Measurements from ENCODE around the gene ACTN1.

ACTN1 gene

GRCh38 chr14:69013943-69014782 lies 35.1 kb upstream of the ACTN1 start:
- CTCF ChIA-PET: interaction anchor here (1.9 kb wide), 1 partner anchor 10 kb away, joined by 9 read pairs; no protein-coding TSS in a partner anchor
- TF ChIP-seq CTCF (IDR thresholded peaks at IDR 0.05; ENCODE audit: control extremely low read depth, extremely low read depth, low read depth, missing control alignments): no peak
- POLR2A ChIA-PET: no interaction called here
- no peak for DNase-seq (ENCODE audit: extremely low spot score)

GRCh38 chr14:69012256-69012953 lies 33.3 kb upstream of the ACTN1 start:
- ChIA-PET POLR2A (no interaction called here), CTCF (interaction anchor here (1.7 to 1.9 kb wide), 2 partner anchors 10 to 11 kb away, joined by 3 to 9 read pairs; no protein-coding TSS in a partner anchor)
- no peak for DNase-seq (ENCODE audit: extremely low spot score)
- TF ChIP-seq CTCF (IDR thresholded peaks at IDR 0.05; ENCODE audit: control extremely low read depth, extremely low read depth, low read depth, missing control alignments): no peak

- DNase-seq (ENCODE audit: extremely low spot score): no peak
- POLR2A ChIA-PET: no interaction called here
- no peak for TF ChIP-seq CTCF (IDR thresholded peaks at IDR 0.05; ENCODE audit: control extremely low read depth, extremely low read depth, low read depth, missing control alignments)
- CTCF ChIA-PET: interaction anchor here (1.7 kb wide), 1 partner anchor 8 kb away, joined by 3 read pairs; no protein-coding TSS in a partner anchor
Measured at GRCh38 chr14:69010648-69011047, 31.5 kb upstream of the ACTN1 start.

DNA sequence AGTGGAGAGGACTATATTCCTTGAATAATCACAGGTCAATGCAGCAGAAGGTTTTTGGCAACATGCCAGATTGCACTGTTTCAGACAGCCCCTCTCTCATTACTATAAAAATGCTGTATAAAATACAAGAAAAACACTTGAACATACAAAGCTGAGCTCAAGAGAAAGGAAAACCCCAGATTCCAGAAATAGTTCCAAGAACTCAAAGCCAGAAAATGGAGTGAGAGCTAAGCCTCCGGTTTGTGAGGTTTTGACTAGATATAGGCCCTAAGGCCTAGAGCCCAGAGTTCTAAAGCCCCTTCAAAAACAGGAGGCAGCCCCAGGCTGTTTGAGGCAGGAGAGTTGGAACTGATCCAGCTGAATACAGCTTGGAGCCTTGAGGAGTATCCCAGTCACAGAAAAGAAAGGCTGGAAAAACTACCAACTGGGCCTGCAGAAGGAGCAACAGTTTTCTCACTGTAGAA lies 29.4 kb upstream of the ACTN1 start:
- CTCF ChIA-PET: no interaction called here
- TF ChIP-seq CTCF (IDR thresholded peaks at IDR 0.05; ENCODE audit: control extremely low read depth, extremely low read depth, low read depth, missing control alignments): no peak
- no peak for DNase-seq (ENCODE audit: extremely low spot score)
- POLR2A ChIA-PET: no interaction called here

DNA sequence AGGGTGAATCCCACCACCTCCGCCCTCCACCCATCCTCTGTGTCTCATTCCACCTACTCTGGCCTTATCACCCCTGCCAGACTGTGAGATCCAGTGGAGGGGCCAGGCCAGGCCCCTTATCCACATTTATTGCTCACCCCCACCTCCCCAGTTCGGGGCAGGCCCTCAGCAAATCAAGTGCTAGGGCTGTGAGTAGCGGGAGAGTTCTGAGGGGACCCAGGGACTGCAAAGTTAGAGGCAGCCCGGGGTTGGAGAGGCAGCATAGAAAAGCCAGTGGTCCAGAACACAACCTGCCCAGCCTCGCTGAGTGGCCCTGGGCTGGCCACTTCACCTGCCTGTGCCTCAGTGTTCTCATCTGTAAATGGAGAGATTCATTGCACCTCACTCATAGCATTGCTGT lies 27.2 kb upstream of the ACTN1 start:
- DNase-seq (ENCODE audit: extremely low spot score): no peak
- POLR2A ChIA-PET: no interaction called here
- TF ChIP-seq CTCF (IDR thresholded peaks at IDR 0.05; ENCODE audit: control extremely low read depth, extremely low read depth, low read depth, missing control alignments): no peak
- CTCF ChIA-PET: no interaction called here

GRCh38 chr14:69005432-69006148 lies 26.5 kb upstream of the ACTN1 start:
- no peak for DNase-seq (ENCODE audit: extremely low spot score)
- ChIA-PET POLR2A (no interaction called here), CTCF (no interaction called here)

More at GRCh38 chr14:69005432-69006148, 26.5 kb upstream of the ACTN1 start:
- no peak for TF ChIP-seq CTCF (IDR thresholded peaks at IDR 0.05; ENCODE audit: control extremely low read depth, extremely low read depth, low read depth, missing control alignments)
